Astrocyte (in vitro differentiated cells and primary cell): ENCODE results near the gene RPL10. TPM values are rescaled to one million over a fixed set of nuclear protein-coding genes. Genes with fewer than 3 reads are reported as not detected.

Source experiments
- DNase-seq: peaks from one replicate; pipeline ENCODE4 v3.0.0-alpha.2; 2010; ENCODE audit warnings: low read depth
- FAIRE-seq: peaks from 2 replicates; lab custom pipeline; 2011; peaks lifted over from hg19 to GRCh38; lab: Jason Lieb, UNC
- H2AFZ ChIP-seq: 2 replicates; pipeline ENCODE4 v1.6.0; 2012; ENCODE audit warnings: low read depth, low read length, inconsistent platforms
- H3K27ac ChIP-seq: 2 replicates; pipeline ENCODE4 v1.5.1; 2011; ENCODE audit warnings: low read depth, low read length, inconsistent platforms
- H3K27me3 ChIP-seq: 2 replicates; pipeline ENCODE4 v1.6.0; 2011; ENCODE audit warnings: low read length, inconsistent platforms; ENCODE audit not compliant: insufficient read depth
- H3K36me3 ChIP-seq: 2 replicates; pipeline ENCODE4 v1.5.1; 2011; ENCODE audit warnings: low read length, inconsistent platforms; ENCODE audit not compliant: insufficient read depth
- H3K4me1 ChIP-seq: 2 replicates; pipeline ENCODE4 v1.5.1; 2011; ENCODE audit warnings: low read length, inconsistent platforms; ENCODE audit not compliant: insufficient read depth
- H3K4me2 ChIP-seq: 2 replicates; pipeline ENCODE4 v1.6.0; 2012; ENCODE audit warnings: low read length, inconsistent platforms
- H3K4me3 ChIP-seq: 2 replicates; pipeline ENCODE4 v1.5.1; 2011; ENCODE audit warnings: low read depth, mild to moderate bottlenecking, low read length, inconsistent platforms; ENCODE audit not compliant: insufficient read depth
- H3K79me2 ChIP-seq: 2 replicates; pipeline ENCODE4 v1.6.0; 2012; ENCODE audit warnings: mild to moderate bottlenecking, low read length, inconsistent platforms; ENCODE audit not compliant: insufficient read depth
- H3K9ac ChIP-seq: 2 replicates; pipeline ENCODE4 v1.6.0; 2012; ENCODE audit warnings: mild to moderate bottlenecking, low read length, inconsistent platforms
- H3K9me3 ChIP-seq: 2 replicates; pipeline ENCODE4 v1.5.1; 2012; ENCODE audit warnings: low read depth, mild to moderate bottlenecking, low read length, inconsistent platforms; ENCODE audit not compliant: insufficient read depth
- H4K20me1 ChIP-seq: 2 replicates; pipeline ENCODE4 v1.6.0; 2012; ENCODE audit warnings: low read length, inconsistent platforms; ENCODE audit not compliant: insufficient read depth
- H3K27ac Mint-ChIP-seq: one replicate; pipeline ENCODE4 v1.8.0; 2021; ENCODE audit warnings: mild to moderate bottlenecking, mixed read lengths; ENCODE audit not compliant: unreplicated experiment
- H3K27me3 Mint-ChIP-seq: one replicate; pipeline ENCODE4 v1.8.0; 2021; ENCODE audit warnings: low read depth, mixed read lengths; ENCODE audit not compliant: unreplicated experiment
- H3K36me3 Mint-ChIP-seq: one replicate; pipeline ENCODE4 v1.8.0; 2021; ENCODE audit warnings: low read depth, mixed read lengths; ENCODE audit not compliant: unreplicated experiment
- H3K4me1 Mint-ChIP-seq: one replicate; pipeline ENCODE4 v1.8.0; 2021; ENCODE audit warnings: low read depth, mixed read lengths; ENCODE audit not compliant: unreplicated experiment
- H3K4me3 Mint-ChIP-seq: one replicate; pipeline ENCODE4 v1.8.0; 2021; ENCODE audit warnings: mild to moderate bottlenecking, moderate library complexity, mixed read lengths; ENCODE audit not compliant: unreplicated experiment
- H3K9me3 Mint-ChIP-seq: one replicate; pipeline ENCODE4 v1.8.0; 2021; ENCODE audit warnings: mild to moderate bottlenecking, mixed read lengths; ENCODE audit not compliant: unreplicated experiment
- EZH2 ChIP-seq: IDR thresholded peaks from 2 replicates; pipeline ENCODE4 v1.6.1; 2012; ENCODE audit warnings: mild to moderate bottlenecking, low read length, inconsistent platforms; ENCODE audit not compliant: insufficient read depth
- total RNA-seq: library from RNA; stranded (reverse); gene quantifications from 2 replicates; pipeline ENCODE4 v1.2.1, GENCODE V29; 2021
- TF ChIP-seq, protein P1 (sequence below): IDR thresholded peaks from 2 replicates; pipeline ENCODE4 v1.5.1; 2011; ENCODE audit warnings: low read depth, mild to moderate bottlenecking, inconsistent platforms, low read length, moderate library complexity; ENCODE audit not compliant: insufficient read depth

Gene RPL10
- total RNA-seq, 1 donor from 2014 or later = 1,967 TPM

DNA sequence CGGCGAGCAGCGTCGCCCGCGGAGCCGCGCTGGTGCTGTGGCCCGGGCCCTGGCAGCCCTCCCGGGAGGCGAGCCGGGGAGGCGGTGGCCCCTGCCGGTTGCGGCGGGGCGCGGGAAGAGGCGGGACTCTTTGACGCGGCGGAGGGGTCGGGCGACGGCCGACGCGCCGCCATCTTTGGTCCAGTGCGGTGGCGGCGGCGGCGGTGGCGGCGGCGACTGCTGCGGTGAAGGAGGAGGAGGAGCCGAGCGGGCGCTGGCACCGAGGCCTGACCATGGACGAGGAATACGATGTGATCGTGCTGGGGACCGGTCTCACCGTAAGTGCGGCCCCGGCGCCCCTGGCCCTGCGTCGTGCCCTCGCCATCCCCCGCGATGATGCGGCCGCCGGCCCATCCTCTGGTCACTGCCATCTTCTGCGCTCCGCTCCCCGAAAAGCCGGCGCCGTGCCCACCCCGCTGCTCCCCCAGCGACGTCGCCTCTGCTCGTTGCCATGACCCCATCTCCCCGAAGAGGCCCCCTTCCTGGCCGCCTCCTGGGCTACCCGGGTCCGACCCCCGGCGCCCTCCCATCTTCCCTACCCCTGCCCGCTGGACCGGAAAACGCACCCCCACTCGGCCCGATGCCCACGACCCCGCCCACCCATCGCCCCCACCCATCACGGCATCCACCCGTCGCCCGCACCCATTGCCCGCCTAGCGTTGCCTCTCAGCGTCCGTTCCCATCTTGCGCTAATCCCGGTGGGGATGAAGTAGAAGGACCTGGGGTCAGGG, 39.0 kb downstream of the RPL10 start, which contains the start of gene GDI1:
Gene GDI1, plus strand, starts transcription at position 172 of the 770 bp plus-strand sequence. Its CDS starts 101 bp downstream, at position 273.
- Mint-ChIP-seq H3K9me3 (no peaks in the 10 kb centered on the region), H3K36me3 (peaks cover 1% of the 10 kb centered on the region), H3K4me1 (no peaks in the 10 kb centered on the region), H3K27ac (peak within 1 kb of the TSS; percentile 89), H3K27me3 (no peaks in the 10 kb centered on the region), H3K4me3 (peak within 1 kb of the TSS; percentile 90)
- Histone ChIP-seq H3K36me3 (peaks cover 4% of the 10 kb centered on the region), H3K4me2 (peak within 1 kb of the TSS; percentile 94), H3K27me3 (no peaks in the 10 kb centered on the region), H3K27ac (peak within 1 kb of the TSS; percentile 63), H3K9ac (peak within 1 kb of the TSS; percentile 81), H3K4me1 (peaks cover 7% of the 10 kb centered on the region), H3K9me3 (no peaks in the 10 kb centered on the region), H3K4me3 (peak within 1 kb of the TSS; percentile 72), H3K79me2 (peaks cover 47% of the 10 kb centered on the region), H4K20me1 (peaks cover 43% of the 10 kb centered on the region), H2AFZ (no peak within 1 kb of the TSS)
- TF ChIP-seq, protein P1, sequence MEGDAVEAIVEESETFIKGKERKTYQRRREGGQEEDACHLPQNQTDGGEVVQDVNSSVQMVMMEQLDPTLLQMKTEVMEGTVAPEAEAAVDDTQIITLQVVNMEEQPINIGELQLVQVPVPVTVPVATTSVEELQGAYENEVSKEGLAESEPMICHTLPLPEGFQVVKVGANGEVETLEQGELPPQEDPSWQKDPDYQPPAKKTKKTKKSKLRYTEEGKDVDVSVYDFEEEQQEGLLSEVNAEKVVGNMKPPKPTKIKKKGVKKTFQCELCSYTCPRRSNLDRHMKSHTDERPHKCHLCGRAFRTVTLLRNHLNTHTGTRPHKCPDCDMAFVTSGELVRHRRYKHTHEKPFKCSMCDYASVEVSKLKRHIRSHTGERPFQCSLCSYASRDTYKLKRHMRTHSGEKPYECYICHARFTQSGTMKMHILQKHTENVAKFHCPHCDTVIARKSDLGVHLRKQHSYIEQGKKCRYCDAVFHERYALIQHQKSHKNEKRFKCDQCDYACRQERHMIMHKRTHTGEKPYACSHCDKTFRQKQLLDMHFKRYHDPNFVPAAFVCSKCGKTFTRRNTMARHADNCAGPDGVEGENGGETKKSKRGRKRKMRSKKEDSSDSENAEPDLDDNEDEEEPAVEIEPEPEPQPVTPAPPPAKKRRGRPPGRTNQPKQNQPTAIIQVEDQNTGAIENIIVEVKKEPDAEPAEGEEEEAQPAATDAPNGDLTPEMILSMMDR = no peak
- TF ChIP-seq EZH2 = no peak
- peak; percentile 18 for DNase-seq
- FAIRE-seq = no peak

DNA sequence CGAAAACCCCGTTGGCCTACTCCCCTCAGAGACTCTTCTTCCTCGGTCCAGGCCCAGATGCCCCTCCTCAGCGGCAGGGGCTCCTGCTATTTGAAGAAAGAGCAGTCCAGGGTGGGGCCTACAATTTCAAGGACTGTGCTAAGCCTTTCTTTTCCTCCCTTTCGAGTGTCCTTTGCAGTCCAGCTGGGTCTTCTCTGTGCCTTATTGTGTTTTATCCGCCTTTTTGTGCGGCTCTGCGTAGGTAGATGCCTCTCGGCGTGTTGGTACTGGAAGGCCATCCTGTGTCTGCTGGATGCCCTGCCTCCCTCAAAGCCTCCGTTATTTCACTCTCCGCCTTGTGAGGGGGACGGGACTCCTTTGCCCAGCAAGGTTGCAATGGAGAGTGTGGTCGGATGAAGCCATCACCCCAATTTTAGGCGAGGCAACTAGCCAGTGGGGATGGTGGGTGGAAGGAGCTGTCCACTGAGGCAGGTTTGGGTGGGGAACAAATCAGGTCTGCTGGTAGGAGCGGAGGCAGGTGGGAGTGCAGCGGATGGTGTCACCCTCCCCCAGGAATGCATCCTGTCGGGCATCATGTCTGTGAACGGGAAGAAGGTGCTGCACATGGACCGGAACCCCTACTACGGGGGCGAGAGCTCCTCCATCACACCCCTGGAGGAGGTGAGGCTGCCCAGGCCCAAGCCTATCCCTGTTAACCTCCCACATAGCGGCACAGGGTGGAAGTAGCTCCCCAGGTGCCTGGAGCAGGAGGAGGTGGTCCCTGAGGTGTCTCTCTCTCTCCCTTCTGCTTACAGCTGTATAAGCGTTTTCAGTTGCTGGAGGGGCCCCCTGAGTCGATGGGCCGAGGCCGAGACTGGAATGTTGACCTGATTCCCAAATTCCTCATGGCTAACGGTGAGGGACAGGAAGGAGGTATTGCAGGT, 40.1 kb downstream of the RPL10 start:
- peaks cover 7% of the 10 kb centered on the region for H3K4me1 ChIP-seq
- no peaks in the 10 kb centered on the region for H3K9me3 ChIP-seq
- H3K27ac ChIP-seq = no peak overlapping the region
- peaks cover 43% of the 10 kb centered on the region for H4K20me1 ChIP-seq
- no peaks in the 10 kb centered on the region for H3K9me3 Mint-ChIP-seq
- no peak for TF ChIP-seq EZH2
- TF ChIP-seq, protein P1 = no peak
- H3K27me3 ChIP-seq = no peaks in the 10 kb centered on the region
- peak overlapping the region; percentile 94 for H3K4me2 ChIP-seq
- no peaks in the 10 kb centered on the region for H3K27me3 Mint-ChIP-seq
- peaks cover 4% of the 10 kb centered on the region for H3K36me3 ChIP-seq
- peak overlapping the region; percentile 81 for H3K9ac ChIP-seq
- H2AFZ ChIP-seq = no peak overlapping the region
- H3K79me2 ChIP-seq = peaks cover 47% of the 10 kb centered on the region
- peak overlapping the region; percentile 90 for H3K4me3 Mint-ChIP-seq
- peak overlapping the region; percentile 78 for H3K27ac Mint-ChIP-seq
- DNase-seq = no peak
- peak overlapping the region; percentile 72 for H3K4me3 ChIP-seq
- H3K36me3 Mint-ChIP-seq = peaks cover 1% of the 10 kb centered on the region
- peak; percentile 37 for FAIRE-seq
- no peaks in the 10 kb centered on the region for H3K4me1 Mint-ChIP-seq
